Trophoblast cell (in vitro differentiated cells and primary cell): Measurements from ENCODE around the gene CELA2A.

Experiments
- DNase-seq, 2 donors: peaks; one replicate each; pipeline ENCODE4 v3.0.0-alpha.2; 2016
- H2AFZ ChIP-seq: 2 replicates; pipeline ENCODE4 v1.6.1; 2013; ENCODE audit warnings: low read length, moderate library complexity, mild to moderate bottlenecking; ENCODE audit not compliant: insufficient read depth, poor library complexity
- H2AK5ac ChIP-seq: 2 replicates; pipeline ENCODE4 v1.6.1; 2013; ENCODE audit warnings: mild to moderate bottlenecking, low read length
- H2BK120ac ChIP-seq: 2 replicates; pipeline ENCODE4 v1.6.1; 2013; ENCODE audit warnings: low read length, mild to moderate bottlenecking, moderate library complexity; ENCODE audit not compliant: insufficient read depth, poor library complexity
- H2BK12ac ChIP-seq: 2 replicates; pipeline ENCODE4 v1.6.1; 2013; ENCODE audit warnings: mild to moderate bottlenecking, low read length, moderate library complexity
- H2BK5ac ChIP-seq: 2 replicates; pipeline ENCODE4 v1.6.1; 2013; ENCODE audit warnings: low read length, low read depth, moderate library complexity, mild to moderate bottlenecking; ENCODE audit not compliant: poor library complexity
- H3K14ac ChIP-seq: 2 replicates; pipeline ENCODE4 v1.6.1; 2013; ENCODE audit warnings: mild to moderate bottlenecking, low read length
- H3K18ac ChIP-seq: 2 replicates; pipeline ENCODE4 v1.6.1; 2013; ENCODE audit warnings: mild to moderate bottlenecking, low read length
- H3K23ac ChIP-seq: 2 replicates; pipeline ENCODE4 v1.6.1; 2013; ENCODE audit warnings: low read length
- H3K27ac ChIP-seq: 2 replicates; pipeline ENCODE4 v1.5.1; 2013; ENCODE audit warnings: low read depth, mild to moderate bottlenecking, inconsistent platforms, low read length, moderate library complexity
- H3K27me3 ChIP-seq: 2 replicates; pipeline ENCODE4 v1.6.1; 2013; ENCODE audit warnings: inconsistent platforms, mild to moderate bottlenecking, low read length, moderate library complexity; ENCODE audit not compliant: insufficient read depth
- H3K36me3 ChIP-seq, 2 experiments: 1 replicate in 1 of 2; 2 replicates in 1 of 2; pipeline ENCODE4 v1.6.1; 2013; ENCODE audit warnings: low read length in 2 of 2, mild to moderate bottlenecking in 2 of 2, moderate library complexity in 1 of 2; ENCODE audit not compliant: insufficient read depth in 2 of 2, control insufficient read depth in 1 of 2
- H3K4ac ChIP-seq: 2 replicates; pipeline ENCODE4 v1.6.1; 2013; ENCODE audit warnings: low read depth, mild to moderate bottlenecking, low read length, moderate library complexity
- H3K4me1 ChIP-seq, 2 experiments: 1 replicate in 1 of 2; 2 replicates in 1 of 2; pipeline ENCODE4 v1.6.1; 2013; ENCODE audit warnings: low read length in 2 of 2, mild to moderate bottlenecking in 2 of 2, moderate library complexity in 1 of 2; ENCODE audit not compliant: insufficient read depth in 2 of 2, control insufficient read depth in 1 of 2
- H3K4me2 ChIP-seq: 2 replicates; pipeline ENCODE4 v1.6.1; 2013; ENCODE audit warnings: inconsistent platforms, mild to moderate bottlenecking, low read length, moderate library complexity
- H3K4me3 ChIP-seq: 2 replicates; pipeline ENCODE4 v1.5.1; 2013; ENCODE audit warnings: mild to moderate bottlenecking, low read depth, low read length, inconsistent platforms
- H3K79me1 ChIP-seq: one replicate; pipeline ENCODE4 v1.6.1; 2013; ENCODE audit warnings: low read length
- H3K79me2 ChIP-seq: 2 replicates; pipeline ENCODE4 v1.6.1; 2013; ENCODE audit warnings: low read length, mild to moderate bottlenecking; ENCODE audit not compliant: control insufficient read depth, insufficient read depth, poor library complexity
- H3K9ac ChIP-seq: 2 replicates; pipeline ENCODE4 v1.6.1; 2013; ENCODE audit warnings: mild to moderate bottlenecking, low read length
- H3K9me3 ChIP-seq: 2 replicates; pipeline ENCODE4 v1.6.1; 2013; ENCODE audit warnings: low read depth, mild to moderate bottlenecking, control low read depth, inconsistent platforms, low read length; ENCODE audit not compliant: insufficient read depth
- H4K12ac ChIP-seq: 2 replicates; pipeline ENCODE4 v1.6.1; 2013; ENCODE audit warnings: low read depth, mild to moderate bottlenecking, low read length, moderate library complexity
- H4K8ac ChIP-seq: 2 replicates; pipeline ENCODE4 v1.6.1; 2013; ENCODE audit warnings: low read depth, mild to moderate bottlenecking, low read length, moderate library complexity
- H4K91ac ChIP-seq: one replicate; pipeline ENCODE4 v1.6.1; 2013; ENCODE audit warnings: low read depth, mild to moderate bottlenecking, low read length, moderate library complexity
- WGBS: extraction: QIAGEN DNeasy Blood & Tissue Kit; methylation state at CpG from one replicate; pipeline ENCODE4 v1.1.7; 2013; ENCODE audit warnings: missing lambda C conversion rate; ENCODE audit not compliant: insufficient read length, insufficient coverage; ENCODE audit errors: extremely low coverage; 5-methylcytosine and 5-hydroxymethylcytosine counted together

The CELA2A gene

GRCh38 chr1:15424146-15424667, 32.3 kb upstream of the CELA2A start:
- Histone ChIP-seq H3K27me3 (no peaks in the 10 kb centered on the region), H3K79me1 (no peaks in the 10 kb centered on the region), H2AFZ (no peak overlapping the region), H3K4me1 (no peaks in the 10 kb centered on the region), H3K9me3 (peaks cover 3% of the 10 kb centered on the region), H2BK120ac (no peak overlapping the region), H3K4me3 (no peak overlapping the region), H3K9ac (no peak overlapping the region), H3K14ac (no peak overlapping the region), H4K12ac (no peak overlapping the region), H3K79me2 (no peaks in the 10 kb centered on the region), H3K27ac (no peak overlapping the region), H4K8ac (no peak overlapping the region), H3K18ac (no peak overlapping the region), H3K4ac (no peak overlapping the region), H3K23ac (no peak overlapping the region), H2AK5ac (no peak overlapping the region), H3K36me3 (peaks cover 3 to 12% of the 10 kb centered on the region in 2 experiments), H2BK12ac (no peak overlapping the region), H3K4me2 (no peak overlapping the region), H4K91ac (no peak overlapping the region), H2BK5ac (no peak overlapping the region)
- no CpG with 5 or more reads among the region's 13 CpGs for WGBS
- no peak for DNase-seq

DNA sequence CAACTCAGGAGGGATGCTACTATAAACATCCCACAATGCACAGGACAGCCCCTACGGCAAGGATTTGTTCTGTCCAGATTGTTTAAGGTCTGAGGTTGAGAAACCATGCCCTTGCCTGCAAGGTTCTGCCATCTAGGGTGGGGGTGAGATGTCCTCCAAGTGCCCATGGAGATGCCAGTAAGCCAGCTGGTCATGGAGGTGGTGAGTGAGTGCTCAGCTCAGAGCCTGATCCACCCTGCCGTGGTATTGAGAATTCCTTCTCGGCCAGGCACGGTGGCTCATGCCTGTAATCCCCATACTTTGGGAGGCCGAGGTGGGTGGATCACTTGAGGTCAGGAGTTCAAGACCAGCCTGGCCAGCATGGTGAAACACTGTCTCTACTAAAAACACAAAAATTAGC, 31.6 kb upstream of the CELA2A start:
- no peak overlapping the region for H3K18ac ChIP-seq
- no peak overlapping the region for H2AFZ ChIP-seq
- H2BK12ac ChIP-seq: no peak overlapping the region
- no peak overlapping the region for H2BK5ac ChIP-seq
- H3K4me1 ChIP-seq: no peaks in the 10 kb centered on the region
- WGBS: no CpG with 5 or more reads among the region's 5 CpGs
- no peak overlapping the region for H4K91ac ChIP-seq
- no peak overlapping the region for H4K12ac ChIP-seq
- peaks cover 3% of the 10 kb centered on the region for H3K9me3 ChIP-seq
- H3K36me3 ChIP-seq: peaks cover 7 to 14% of the 10 kb centered on the region in 2 experiments
- H3K27me3 ChIP-seq: no peaks in the 10 kb centered on the region
- no peaks in the 10 kb centered on the region for H3K79me2 ChIP-seq
- no peak overlapping the region for H4K8ac ChIP-seq
- no peak for DNase-seq
- H3K9ac ChIP-seq: no peak overlapping the region
- no peak overlapping the region for H3K4me2 ChIP-seq
- no peak overlapping the region for H2BK120ac ChIP-seq
- no peak overlapping the region for H3K4me3 ChIP-seq
- no peak overlapping the region for H3K4ac ChIP-seq
- H3K27ac ChIP-seq: no peak overlapping the region
- no peak overlapping the region for H3K14ac ChIP-seq
- no peak overlapping the region for H3K23ac ChIP-seq
- H2AK5ac ChIP-seq: no peak overlapping the region
- no peaks in the 10 kb centered on the region for H3K79me1 ChIP-seq

DNA sequence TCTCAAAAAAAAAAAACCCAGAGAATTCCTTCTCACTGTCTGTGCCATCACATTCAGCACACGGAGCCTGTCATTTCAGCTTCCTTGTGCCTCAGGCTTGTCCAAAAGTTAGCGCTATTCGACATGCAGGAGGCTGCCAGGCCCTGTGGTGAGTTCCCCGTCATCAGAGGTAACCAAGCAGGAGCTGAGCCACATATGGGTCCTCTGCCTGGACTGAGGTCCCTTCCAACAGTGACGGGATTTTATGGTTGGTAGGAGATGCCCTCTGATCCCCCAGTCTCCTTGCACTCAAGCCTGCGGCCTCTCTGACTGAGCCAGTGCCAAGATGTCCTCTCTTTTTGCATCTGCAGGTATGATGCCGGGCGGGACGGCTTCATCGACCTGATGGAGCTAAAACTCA, 31.0 kb upstream of the CELA2A start:
- Histone ChIP-seq H3K36me3 (peaks cover 7 to 14% of the 10 kb centered on the region in 2 experiments), H3K27ac (no peak overlapping the region), H4K8ac (no peak overlapping the region), H2BK120ac (no peak overlapping the region), H3K18ac (no peak overlapping the region), H4K91ac (no peak overlapping the region), H3K4ac (no peak overlapping the region), H3K14ac (no peak overlapping the region), H3K9ac (no peak overlapping the region), H4K12ac (no peak overlapping the region), H2BK12ac (no peak overlapping the region), H2BK5ac (no peak overlapping the region), H2AK5ac (no peak overlapping the region), H3K79me1 (no peaks in the 10 kb centered on the region), H3K4me1 (no peaks in the 10 kb centered on the region), H3K79me2 (no peaks in the 10 kb centered on the region), H3K4me3 (no peak overlapping the region), H2AFZ (no peak overlapping the region), H3K27me3 (no peaks in the 10 kb centered on the region), H3K23ac (no peak overlapping the region), H3K4me2 (no peak overlapping the region), H3K9me3 (peaks cover 3% of the 10 kb centered on the region)
- DNase-seq: no peak
- WGBS: no CpG with 5 or more reads among the region's 10 CpGs

GRCh38 chr1:15425958-15426357, 30.6 kb upstream of the CELA2A start:
- H3K4me3 ChIP-seq: no peak overlapping the region
- no peak overlapping the region for H3K23ac ChIP-seq
- H3K79me1 ChIP-seq: no peaks in the 10 kb centered on the region
- no peak overlapping the region for H2BK5ac ChIP-seq
- H4K12ac ChIP-seq: no peak overlapping the region
- no peak overlapping the region for H3K18ac ChIP-seq
- H3K9me3 ChIP-seq: peaks cover 3% of the 10 kb centered on the region
- no peak overlapping the region for H4K91ac ChIP-seq
- H2AK5ac ChIP-seq: no peak overlapping the region
- no peak overlapping the region for H2AFZ ChIP-seq
- WGBS: no CpG with 5 or more reads among the region's 6 CpGs
- no peaks in the 10 kb centered on the region for H3K27me3 ChIP-seq
- no peak overlapping the region for H3K4me2 ChIP-seq
- no peak overlapping the region for H3K27ac ChIP-seq
- no peak overlapping the region for H4K8ac ChIP-seq
- H2BK120ac ChIP-seq: no peak overlapping the region
- no peak overlapping the region for H3K9ac ChIP-seq
- no peak overlapping the region for H3K14ac ChIP-seq
- H3K36me3 ChIP-seq: peaks cover 7 to 14% of the 10 kb centered on the region in 2 experiments
- no peak overlapping the region for H3K4ac ChIP-seq
- H3K4me1 ChIP-seq: peaks cover 0 to 2% of the 10 kb centered on the region in 2 experiments
- H2BK12ac ChIP-seq: no peak overlapping the region
- no peak for DNase-seq
- H3K79me2 ChIP-seq: no peaks in the 10 kb centered on the region
